Hair follicle dermal papilla cell (primary cell): ENCODE data around the gene HSPA1A. TPM values are rescaled to one million over a fixed set of nuclear protein-coding genes. Genes with fewer than 3 reads are reported as not detected.

ENCODE experiments used
- small RNA-seq: library from RNA; depleted of rRNA; stranded (forward); fragments of <200 nt; gene quantifications from one replicate; pipeline ENCODE3, GENCODE V24; 2012
- total RNA-seq: library from RNA; depleted of rRNA; stranded (reverse); fragments of >200 nt; gene quantifications from 2 replicates; pipeline ENCODE4 v1.2.3, GENCODE V29; 2012

HSPA1A gene
- 148 and 178 TPM in 2 replicates for total RNA-seq

GRCh38 chr6:31815025-31815838 lies at the start of gene HSPA1A, which contains the start of gene HSPA1L:
Gene HSPA1A (plus strand): TSS chr6:31815543. CDS start chr6:31815757, 214 bp downstream.
Gene HSPA1L (minus strand): TSS chr6:31815283. CDS start chr6:31811972, 3,311 bp downstream.

GRCh38 chr6:31776989-31777666 lies 38.2 kb upstream of the HSPA1A start, which contains the start of gene VWA7:
Gene VWA7 (minus strand): TSS chr6:31777328. CDS start chr6:31776779, 549 bp downstream.

GRCh38 chr6:31795616-31796298 lies 19.6 kb upstream of the HSPA1A start, which contains the start of gene VARS1:
Gene VARS1 (minus strand): TSS chr6:31795752. CDS start chr6:31795217, 535 bp downstream.

GRCh38 chr6:31806470-31807272 lies 8.7 kb upstream of the HSPA1A start, which contains the start of gene LSM2:
Gene LSM2 (minus strand): TSS chr6:31806966. CDS start chr6:31806757, 209 bp downstream.

GRCh38 chr6:31827286-31828079 lies 12.1 kb downstream of the HSPA1A start, which contains the start of gene HSPA1B:
Gene HSPA1B (plus strand): TSS chr6:31827738. CDS start chr6:31827951, 213 bp downstream.

GRCh38 chr6:31862344-31863235 lies 47.2 kb downstream of the HSPA1A start, which contains the start of gene NEU1:
Gene NEU1 (minus strand): TSS chr6:31862821. CDS start chr6:31862776, 45 bp downstream.

Small RNA genes within 50 kb of the gene (small RNA-seq; reads per million reads assigned to genes)
- not detected for gene RF00019
- 41.2 reads per million, percentile 97 among the genes with 10 or more reads in this experiment for gene SNORD48
- not detected for gene SNORD52

Other genes starting within 250 kb of the HSPA1A start
- not detected in 2 replicates for gene LTA, start 243.3 kb upstream of the HSPA1A start, total RNA-seq
- gene TNF, start 240.0 kb upstream of the HSPA1A start, total RNA-seq, result 0.16 TPM in 1 of 2 replicates, not detected in the other
- gene LTB, start 233.1 kb upstream of the HSPA1A start, total RNA-seq, result not detected in 2 replicates
- gene LST1, start 229.3 kb upstream of the HSPA1A start, total RNA-seq, result not detected in 2 replicates
- not detected in 2 replicates for gene NCR3, start 222.5 kb upstream of the HSPA1A start, total RNA-seq
- gene AIF1, start 200.3 kb upstream of the HSPA1A start, total RNA-seq, result not detected in 2 replicates
- gene PRRC2A, start 194.8 kb upstream of the HSPA1A start, total RNA-seq, result 85.5 and 86.8 TPM in 2 replicates
- gene BAG6, start 162.9 kb upstream of the HSPA1A start, total RNA-seq, result 203 and 221 TPM in 2 replicates
- 0.65 and 1.2 TPM in 2 replicates for gene APOM, start 159.6 kb upstream of the HSPA1A start, total RNA-seq
- 24.4 and 24.5 TPM in 2 replicates for gene C6orf47, start 154.8 kb upstream of the HSPA1A start, total RNA-seq
- 18.5 and 18.8 TPM in 2 replicates for gene GPANK1, start 150.5 kb upstream of the HSPA1A start, total RNA-seq
- 117 and 141 TPM in 2 replicates for gene CSNK2B, start 149.5 kb upstream of the HSPA1A start, total RNA-seq
- gene LY6G5B, start 145.6 kb upstream of the HSPA1A start, total RNA-seq, result 6.3 and 8.4 TPM in 2 replicates
- gene LY6G5C, start 134.5 kb upstream of the HSPA1A start, total RNA-seq, result 0.16 TPM in 1 of 2 replicates, not detected in the other
- gene ABHD16A, start 112.2 kb upstream of the HSPA1A start, total RNA-seq, result 32.8 and 40.7 TPM in 2 replicates
- not detected in 2 replicates for gene LY6G6F, start 108.7 kb upstream of the HSPA1A start, total RNA-seq
- not detected in 2 replicates for gene LY6G6D, start 100.2 kb upstream of the HSPA1A start, total RNA-seq
- not detected in 2 replicates for gene LY6G6C, start 93.8 kb upstream of the HSPA1A start, total RNA-seq
- not detected in 2 replicates for gene MPIG6B, start 92.2 kb upstream of the HSPA1A start, total RNA-seq
- gene DDAH2, start 86.2 kb upstream of the HSPA1A start, total RNA-seq, result 62.3 and 78.3 TPM in 2 replicates
- 499 and 664 TPM in 2 replicates for gene CLIC1, start 79.0 kb upstream of the HSPA1A start, total RNA-seq
- gene MSH5, start 75.5 kb upstream of the HSPA1A start, total RNA-seq, result 9.6 and 11.7 TPM in 2 replicates
- 0.61 TPM in 1 of 2 replicates, not detected in the other for gene SAPCD1, start 52.9 kb upstream of the HSPA1A start, total RNA-seq
- under 0.01 and 0.97 TPM in 2 replicates for gene VWA7, start 38.2 kb upstream of the HSPA1A start, total RNA-seq
- gene VARS1, start 19.8 kb upstream of the HSPA1A start, total RNA-seq, result 48.5 and 60.0 TPM in 2 replicates
- gene LSM2, start 8.6 kb upstream of the HSPA1A start, total RNA-seq, result 15.1 and 19.4 TPM in 2 replicates
- gene HSPA1L, start 260 bp upstream of the HSPA1A start, total RNA-seq, result 0.73 and 0.97 TPM in 2 replicates
- 149 and 152 TPM in 2 replicates for gene HSPA1B, start 12.2 kb downstream of the HSPA1A start, total RNA-seq
- gene NEU1, start 47.3 kb downstream of the HSPA1A start, total RNA-seq, result 74.3 and 76.3 TPM in 2 replicates
- gene SLC44A4, start 63.5 kb downstream of the HSPA1A start, total RNA-seq, result not detected in 2 replicates
- 55.6 and 57.8 TPM in 2 replicates for gene EHMT2, start 82.2 kb downstream of the HSPA1A start, total RNA-seq
- gene ZBTB12, start 86.5 kb downstream of the HSPA1A start, total RNA-seq, result 2.3 and 4.4 TPM in 2 replicates
- 2.1 and 3.3 TPM in 2 replicates for gene C2, start 112.2 kb downstream of the HSPA1A start, total RNA-seq
- gene CFB, start 130.6 kb downstream of the HSPA1A start, total RNA-seq, result 13.5 and 31.3 TPM in 2 replicates
- gene NELFE, start 143.4 kb downstream of the HSPA1A start, total RNA-seq, result 81.9 and 97.9 TPM in 2 replicates
- gene SKIC2, start 143.6 kb downstream of the HSPA1A start, total RNA-seq, result 47.5 and 61.8 TPM in 2 replicates
- gene DXO, start 156.6 kb downstream of the HSPA1A start, total RNA-seq, result 21.1 and 21.3 TPM in 2 replicates
- 4.9 and 6.8 TPM in 2 replicates for gene C4A, start 166.5 kb downstream of the HSPA1A start, total RNA-seq
- gene C4B, start 199.3 kb downstream of the HSPA1A start, total RNA-seq, result 2.1 and 2.8 TPM in 2 replicates
- 0.12 TPM in 1 of 2 replicates, not detected in the other for gene CYP21A2, start 222.9 kb downstream of the HSPA1A start, total RNA-seq